Measurements from ENCODE around the gene PDE4D. TPM values are rescaled to one million over a fixed set of nuclear protein-coding genes. Genes with fewer than 3 reads are reported as not detected.

PDE4D gene
- total RNA-seq, 2 experiments from 2014 or later, result 0.50 to 0.51 TPM

DNA sequence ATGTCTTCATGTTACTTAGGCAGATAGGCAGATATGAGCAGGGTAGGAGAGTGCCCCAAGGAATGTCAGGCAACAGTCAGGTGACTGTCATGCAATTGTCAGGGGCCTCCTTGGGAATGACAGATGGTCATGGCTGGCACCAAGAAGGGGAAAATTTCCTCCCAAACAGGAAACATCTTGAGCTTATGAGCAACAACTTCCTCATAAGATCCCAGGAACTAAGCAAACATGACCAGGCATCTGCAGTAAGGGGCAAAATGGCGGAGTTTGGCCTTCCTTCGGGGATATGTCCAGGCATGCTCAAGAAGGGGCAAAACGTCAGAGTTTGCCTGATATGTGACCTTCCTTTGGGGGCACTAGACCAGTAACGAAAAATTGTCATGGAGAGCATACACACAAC lies 591.8 kb downstream of the PDE4D start:
- H4K20me1 ChIP-seq (ENCODE audit: insufficient read depth, low read length), result no peaks in the 10 kb centered on the region
- intact Hi-C loops (cut with micrococcal nuclease; ENCODE audit: unreplicated experiment), result no loop called here
- H3K4me2 ChIP-seq (ENCODE audit: low read length), result no peak overlapping the region
- no peaks in the 10 kb centered on the region for H3K36me3 ChIP-seq (ENCODE audit: insufficient read depth, low read length)
- no peak for DNase-seq (ENCODE audit: low spot score)
- H2AFZ ChIP-seq (ENCODE audit: low read length), result no peak overlapping the region
- no peak overlapping the region for H3K4me3 ChIP-seq (ENCODE audit: low read depth, low read length, poor library complexity, severe bottlenecking)
- no peaks in the 10 kb centered on the region for H3K79me2 ChIP-seq (ENCODE audit: insufficient read depth, low read depth, low read length)
- no peak overlapping the region for H3K27ac ChIP-seq (ENCODE audit: low read depth, low read length, poor library complexity, severe bottlenecking)
- no peaks in the 10 kb centered on the region for H3K9me3 ChIP-seq (ENCODE audit: low read length)
- TF ChIP-seq EZH2phosphoT487 (IDR thresholded peaks at IDR 0.05; ENCODE audit: borderline replicate concordance, low read depth, low read length), result no peak
- TF ChIP-seq, protein P1, sequence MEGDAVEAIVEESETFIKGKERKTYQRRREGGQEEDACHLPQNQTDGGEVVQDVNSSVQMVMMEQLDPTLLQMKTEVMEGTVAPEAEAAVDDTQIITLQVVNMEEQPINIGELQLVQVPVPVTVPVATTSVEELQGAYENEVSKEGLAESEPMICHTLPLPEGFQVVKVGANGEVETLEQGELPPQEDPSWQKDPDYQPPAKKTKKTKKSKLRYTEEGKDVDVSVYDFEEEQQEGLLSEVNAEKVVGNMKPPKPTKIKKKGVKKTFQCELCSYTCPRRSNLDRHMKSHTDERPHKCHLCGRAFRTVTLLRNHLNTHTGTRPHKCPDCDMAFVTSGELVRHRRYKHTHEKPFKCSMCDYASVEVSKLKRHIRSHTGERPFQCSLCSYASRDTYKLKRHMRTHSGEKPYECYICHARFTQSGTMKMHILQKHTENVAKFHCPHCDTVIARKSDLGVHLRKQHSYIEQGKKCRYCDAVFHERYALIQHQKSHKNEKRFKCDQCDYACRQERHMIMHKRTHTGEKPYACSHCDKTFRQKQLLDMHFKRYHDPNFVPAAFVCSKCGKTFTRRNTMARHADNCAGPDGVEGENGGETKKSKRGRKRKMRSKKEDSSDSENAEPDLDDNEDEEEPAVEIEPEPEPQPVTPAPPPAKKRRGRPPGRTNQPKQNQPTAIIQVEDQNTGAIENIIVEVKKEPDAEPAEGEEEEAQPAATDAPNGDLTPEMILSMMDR (conservative IDR thresholded peaks at IDR 0.05; ENCODE audit: low read length), result no peak
- BruUV-seq (replicated peaks), result no TSS peak
- ChIA-PET CTCF (ENCODE audit: unreplicated experiment) (no interaction called here), POLR2A (interaction anchor here (0.6 kb wide), 1 partner anchor 35 kb away, joined by 3 read pairs; no protein-coding TSS in a partner anchor)
- H3K9me2 ChIP-seq (ENCODE audit: insufficient read depth, low read length), result no peaks in the 10 kb centered on the region
- H3K4me1 ChIP-seq (ENCODE audit: insufficient read depth, low read length, poor library complexity, severe bottlenecking), result no peaks in the 10 kb centered on the region

DNA sequence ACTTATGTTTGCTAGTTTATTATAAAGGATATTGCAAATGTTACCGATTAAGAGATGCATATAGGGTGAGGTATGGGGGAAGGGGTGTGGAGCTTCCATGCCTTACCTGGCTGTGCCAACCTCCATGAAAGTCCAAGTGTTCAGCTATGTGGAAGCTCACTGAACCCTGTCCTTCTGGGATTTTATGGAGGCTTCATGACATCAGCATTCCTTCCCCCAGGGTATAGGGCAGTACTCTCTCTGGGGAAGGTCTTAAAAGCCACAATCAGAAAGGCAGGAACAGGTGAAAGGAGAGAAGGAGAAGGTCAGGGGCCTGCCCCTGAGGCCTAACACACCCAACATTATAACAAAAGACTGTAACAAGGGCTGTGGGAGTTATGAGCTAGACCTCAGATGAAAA lies 592.6 kb downstream of the PDE4D start:
- Histone ChIP-seq H3K4me1 (ENCODE audit: insufficient read depth, low read length, poor library complexity, severe bottlenecking) (no peaks in the 10 kb centered on the region), H3K79me2 (ENCODE audit: insufficient read depth, low read depth, low read length) (no peaks in the 10 kb centered on the region), H3K27ac (ENCODE audit: low read depth, low read length, poor library complexity, severe bottlenecking) (no peak overlapping the region), H3K9me2 (ENCODE audit: insufficient read depth, low read length) (no peaks in the 10 kb centered on the region), H3K4me2 (ENCODE audit: low read length) (no peak overlapping the region), H4K20me1 (ENCODE audit: insufficient read depth, low read length) (no peaks in the 10 kb centered on the region), H3K36me3 (ENCODE audit: insufficient read depth, low read length) (no peaks in the 10 kb centered on the region), H2AFZ (ENCODE audit: low read length) (no peak overlapping the region), H3K9me3 (ENCODE audit: low read length) (no peaks in the 10 kb centered on the region), H3K4me3 (ENCODE audit: low read depth, low read length, poor library complexity, severe bottlenecking) (no peak overlapping the region)
- intact Hi-C loops (cut with micrococcal nuclease; ENCODE audit: unreplicated experiment), result no loop called here
- ChIA-PET POLR2A (interaction anchor here (0.6 kb wide), 1 partner anchor 36 kb away, joined by 3 read pairs; no protein-coding TSS in a partner anchor), CTCF (ENCODE audit: unreplicated experiment) (no interaction called here)
- TF ChIP-seq EZH2phosphoT487 (IDR thresholded peaks at IDR 0.05; ENCODE audit: borderline replicate concordance, low read depth, low read length), result no peak
- TF ChIP-seq, protein P1 (conservative IDR thresholded peaks at IDR 0.05; ENCODE audit: low read length), result no peak
- no TSS peak for BruUV-seq (replicated peaks)
- no peak for DNase-seq (ENCODE audit: low spot score)

DNA sequence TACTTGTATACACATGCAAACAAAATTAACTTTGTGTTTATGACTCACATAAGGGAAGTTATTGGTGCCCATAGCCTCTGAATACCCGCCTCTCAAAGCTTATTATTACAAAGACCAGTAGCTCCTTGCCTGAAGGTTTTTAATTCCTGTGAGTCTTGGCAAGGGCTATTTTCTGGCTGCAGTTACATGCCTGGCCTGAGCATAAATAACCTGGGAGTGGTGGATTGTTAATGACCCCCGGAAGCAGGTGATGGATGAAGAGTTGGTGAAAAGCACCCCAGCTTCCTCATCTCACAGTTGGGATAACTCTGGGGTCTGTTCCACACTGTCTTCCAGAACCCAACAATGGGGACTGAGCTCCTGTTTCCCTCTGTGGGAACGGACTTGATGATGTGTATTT lies 594.5 kb downstream of the PDE4D start:
- H3K4me1 ChIP-seq (ENCODE audit: insufficient read depth, low read length, poor library complexity, severe bottlenecking), result no peaks in the 10 kb centered on the region
- H2AFZ ChIP-seq (ENCODE audit: low read length), result no peak overlapping the region
- POLR2A ChIA-PET, result interaction anchor here (0.7 kb wide), 1 partner anchor 9 kb away, joined by 3 read pairs; no protein-coding TSS in a partner anchor
- no peak for DNase-seq (ENCODE audit: low spot score)
- BruUV-seq (replicated peaks), result no TSS peak
- TF ChIP-seq, protein P1 (conservative IDR thresholded peaks at IDR 0.05; ENCODE audit: low read length), result no peak
- TF ChIP-seq EZH2phosphoT487 (IDR thresholded peaks at IDR 0.05; ENCODE audit: borderline replicate concordance, low read depth, low read length), result no peak
- no peak overlapping the region for H3K4me2 ChIP-seq (ENCODE audit: low read length)
- CTCF ChIA-PET (ENCODE audit: unreplicated experiment), result no interaction called here
- H3K36me3 ChIP-seq (ENCODE audit: insufficient read depth, low read length), result no peaks in the 10 kb centered on the region
- H3K9me2 ChIP-seq (ENCODE audit: insufficient read depth, low read length), result no peaks in the 10 kb centered on the region
- no peaks in the 10 kb centered on the region for H3K9me3 ChIP-seq (ENCODE audit: low read length)
- no peaks in the 10 kb centered on the region for H4K20me1 ChIP-seq (ENCODE audit: insufficient read depth, low read length)
- H3K79me2 ChIP-seq (ENCODE audit: insufficient read depth, low read depth, low read length), result no peaks in the 10 kb centered on the region
- no peak overlapping the region for H3K4me3 ChIP-seq (ENCODE audit: low read depth, low read length, poor library complexity, severe bottlenecking)
- intact Hi-C loops (cut with micrococcal nuclease; ENCODE audit: unreplicated experiment), result no loop called here
- no peak overlapping the region for H3K27ac ChIP-seq (ENCODE audit: low read depth, low read length, poor library complexity, severe bottlenecking)
